Activated CD8-positive, alpha-beta T cell treated with anti-CD3 and anti-CD28 coated beads for 36 hours (primary cell): Measurements from ENCODE around the gene AK6. TPM values are rescaled to one million over a fixed set of nuclear protein-coding genes. Genes with fewer than 3 reads are reported as not detected.
"Not testable (repeated sequence)": the region's sequence is repeated elsewhere in the genome, so short reads cannot be mapped to it uniquely, and the experiment has no call there.

Experiments
- ATAC-seq: fragments of 200-7000 bp; cut with Tn5 transposase; one replicate; pipeline ENCODE4 v1.10.0; 2021; ENCODE audit warnings: mild to moderate bottlenecking, moderate library complexity
- CTCF ChIA-PET: fragments of 350-600 bp; sonication (Branson Sonifier 250); formaldehyde crosslinking; loops from one replicate; lab custom pipeline; 2021; ENCODE audit warnings: antibody characterized with exemption; lab: Charles Lee
- POLR2A ChIA-PET: fragments of 350-600 bp; sonication (Branson Sonifier 250); formaldehyde crosslinking; loops from one replicate; lab custom pipeline; 2021; ENCODE audit warnings: antibody characterized with exemption; lab: Charles Lee
- DNase-seq: peaks from one replicate; pipeline ENCODE4 v3.0.0-alpha.2; 2020
- H3K27ac Mint-ChIP-seq: one replicate; pipeline ENCODE4 v1.8.0; 2021; ENCODE audit warnings: mild to moderate bottlenecking, mixed read lengths
- H3K27me3 Mint-ChIP-seq: one replicate; pipeline ENCODE4 v1.8.0; 2021; ENCODE audit warnings: mixed read lengths
- H3K36me3 Mint-ChIP-seq: one replicate; pipeline ENCODE4 v1.8.0; 2021; ENCODE audit warnings: low read depth, mixed read lengths
- H3K4me1 Mint-ChIP-seq: one replicate; pipeline ENCODE4 v1.8.0; 2021; ENCODE audit warnings: low read depth, mixed read lengths
- H3K4me3 Mint-ChIP-seq: one replicate; pipeline ENCODE4 v1.8.0; 2021; ENCODE audit warnings: mild to moderate bottlenecking, moderate library complexity, mixed read lengths
- H3K9me3 Mint-ChIP-seq: one replicate; pipeline ENCODE4 v1.8.0; 2021; ENCODE audit warnings: mixed read lengths
- intact Hi-C: fragments of 100-400 bp; cut with micrococcal nuclease; formaldehyde crosslinking; loops from one replicate; pipeline ENCODE4 v1.10.0; 2022
- total RNA-seq, 2 experiments: library from RNA; stranded (reverse); gene quantifications; one replicate each; pipeline ENCODE4 v1.2.3, GENCODE V29; 2021
- TF ChIP-seq, protein P1 (sequence below): fragments of 200-600 bp; IDR thresholded peaks from one replicate; pipeline ENCODE4 v1.8.0; 2022; ENCODE audit warnings: antibody characterized with exemption, mild to moderate bottlenecking

Gene AK6
- total RNA-seq, 2 experiments from 2014 or later, result 95.7 to 107 TPM

DNA sequence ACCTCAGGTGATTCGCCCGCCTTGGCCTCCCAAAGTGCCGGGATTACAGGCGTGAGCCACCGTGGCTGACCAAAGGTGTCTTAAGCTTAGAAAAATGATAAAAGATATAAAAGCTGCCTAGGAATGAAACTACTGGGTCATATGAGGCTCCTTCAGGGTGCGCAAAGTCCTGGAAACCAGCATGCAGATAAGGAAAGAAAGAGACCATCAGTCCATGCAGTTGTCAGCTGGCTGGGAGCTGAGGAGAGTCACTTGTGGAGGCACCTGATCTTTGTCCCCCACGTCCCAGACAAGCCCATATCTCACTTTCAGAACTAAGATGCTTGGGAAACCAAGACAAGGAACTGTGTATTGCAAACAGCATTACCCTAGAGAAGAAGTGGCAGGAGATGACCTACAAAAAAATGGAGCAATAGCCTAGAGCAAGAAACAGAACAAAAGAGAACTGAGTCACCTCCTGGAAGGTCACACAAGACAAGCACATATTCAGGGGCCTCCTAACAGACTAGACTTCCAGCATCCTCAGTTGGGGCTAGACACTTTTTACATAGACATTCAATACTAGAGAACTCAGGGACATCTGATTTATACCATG is 33.9 kb downstream of the AK6 start:
- TF ChIP-seq, protein P1, sequence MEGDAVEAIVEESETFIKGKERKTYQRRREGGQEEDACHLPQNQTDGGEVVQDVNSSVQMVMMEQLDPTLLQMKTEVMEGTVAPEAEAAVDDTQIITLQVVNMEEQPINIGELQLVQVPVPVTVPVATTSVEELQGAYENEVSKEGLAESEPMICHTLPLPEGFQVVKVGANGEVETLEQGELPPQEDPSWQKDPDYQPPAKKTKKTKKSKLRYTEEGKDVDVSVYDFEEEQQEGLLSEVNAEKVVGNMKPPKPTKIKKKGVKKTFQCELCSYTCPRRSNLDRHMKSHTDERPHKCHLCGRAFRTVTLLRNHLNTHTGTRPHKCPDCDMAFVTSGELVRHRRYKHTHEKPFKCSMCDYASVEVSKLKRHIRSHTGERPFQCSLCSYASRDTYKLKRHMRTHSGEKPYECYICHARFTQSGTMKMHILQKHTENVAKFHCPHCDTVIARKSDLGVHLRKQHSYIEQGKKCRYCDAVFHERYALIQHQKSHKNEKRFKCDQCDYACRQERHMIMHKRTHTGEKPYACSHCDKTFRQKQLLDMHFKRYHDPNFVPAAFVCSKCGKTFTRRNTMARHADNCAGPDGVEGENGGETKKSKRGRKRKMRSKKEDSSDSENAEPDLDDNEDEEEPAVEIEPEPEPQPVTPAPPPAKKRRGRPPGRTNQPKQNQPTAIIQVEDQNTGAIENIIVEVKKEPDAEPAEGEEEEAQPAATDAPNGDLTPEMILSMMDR, result no peak
- Mint-ChIP-seq H3K27me3 (no peaks in the 10 kb centered on the region), H3K4me1 (peaks cover 12% of the 10 kb centered on the region), H3K36me3 (peaks cover 4% of the 10 kb centered on the region), H3K9me3 (no peaks in the 10 kb centered on the region), H3K4me3 (no peak overlapping the region), H3K27ac (no peak overlapping the region)
- intact Hi-C loops, result loop anchor here (10.0 kb wide), 1 partner anchor 241 kb away; the partner anchor contains the start of gene SLC30A5
- ATAC-seq (no peak), DNase-seq (no peak)
- POLR2A ChIA-PET, result no interaction called here
- CTCF ChIA-PET, result interaction anchor here (1.0 to 3.3 kb wide), 11 partner anchors 13 to 292 kb away, joined by 3 to 16 read pairs (median 4); partner anchors contain the start of gene SLC30A5

DNA sequence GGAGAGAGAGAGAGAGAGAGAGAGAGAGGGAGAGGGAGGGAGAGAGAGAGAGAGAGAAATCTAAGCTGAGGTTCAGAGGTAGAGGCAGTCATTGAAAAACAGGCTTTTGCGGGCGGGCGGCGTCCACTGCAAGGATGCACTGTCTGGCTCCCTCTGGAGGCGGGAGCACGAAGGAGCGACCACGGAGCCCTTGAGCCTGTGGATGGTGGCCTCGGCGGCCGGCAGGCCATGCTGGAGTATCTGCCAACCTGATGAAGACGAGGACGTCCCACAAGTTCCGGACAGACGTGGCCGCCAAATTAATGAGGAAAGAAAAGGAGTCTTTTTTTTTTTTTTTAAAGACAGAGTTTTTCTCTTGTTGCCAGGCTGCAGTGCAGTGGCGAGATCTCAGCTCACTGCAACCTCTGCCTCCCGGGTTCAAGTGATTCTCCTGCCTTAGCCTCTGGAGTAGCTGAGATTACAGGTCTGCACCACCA is 34.5 kb downstream of the AK6 start:
- peak; percentile 90 for DNase-seq
- POLR2A ChIA-PET, result interaction anchor here (0.7 kb wide), 1 partner anchor 241 kb away, joined by 3 read pairs; the partner anchor contains the start of gene SLC30A5
- peak; percentile 85 for ATAC-seq
- no peaks in the 10 kb centered on the region for H3K9me3 Mint-ChIP-seq
- peaks cover 12% of the 10 kb centered on the region for H3K4me1 Mint-ChIP-seq
- TF ChIP-seq, protein P1, result peak; percentile 71
- H3K27ac Mint-ChIP-seq, result peak overlapping the region; percentile 22
- no peaks in the 10 kb centered on the region for H3K27me3 Mint-ChIP-seq
- peaks cover 4% of the 10 kb centered on the region for H3K36me3 Mint-ChIP-seq
- intact Hi-C loops, result loop anchor here (5.0 to 10.0 kb wide), 2 partner anchors 240 to 293 kb away; partner anchors contain the start of gene SLC30A5
- CTCF ChIA-PET, result interaction anchor here (0.6 to 3.3 kb wide), 18 partner anchors 9 to 292 kb away, joined by 3 to 16 read pairs (median 4); partner anchors contain the start of genes RAD17 and SLC30A5
- H3K4me3 Mint-ChIP-seq, result no peak overlapping the region

DNA sequence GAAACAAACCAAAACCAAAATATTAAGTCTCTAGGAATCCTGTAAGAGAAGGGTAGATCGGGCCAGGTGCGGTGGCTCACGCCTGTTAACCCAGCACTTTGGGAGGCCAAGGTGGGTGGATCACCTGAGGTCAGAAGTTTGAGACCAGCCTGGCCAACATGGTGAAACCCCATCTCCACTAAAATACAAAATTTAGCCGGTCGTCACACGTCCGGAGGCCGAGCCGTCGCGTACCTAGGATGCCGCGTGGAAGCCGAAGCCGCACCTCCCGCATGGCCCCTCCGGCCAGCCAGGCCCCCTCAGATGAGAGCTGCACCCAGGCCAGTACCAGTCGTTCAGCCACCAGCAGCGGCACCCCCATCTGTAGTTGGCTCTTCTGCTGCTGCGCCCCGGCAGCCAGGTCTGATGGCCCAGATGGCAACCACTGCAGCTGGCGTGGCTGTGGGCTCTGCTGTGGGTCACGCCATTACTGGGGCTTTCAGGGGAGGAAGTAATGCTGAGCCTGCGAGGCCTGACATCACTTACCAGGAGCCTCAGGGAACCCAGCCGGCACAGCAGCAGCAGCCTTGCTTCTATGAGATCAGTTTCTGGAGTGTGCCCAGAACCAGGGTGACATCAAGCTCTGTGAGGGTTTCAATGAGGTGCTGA is 35.5 kb downstream of the AK6 start:
- H3K9me3 Mint-ChIP-seq, POLR2A ChIA-PET, H3K27ac Mint-ChIP-seq, ATAC-seq, H3K36me3 Mint-ChIP-seq, H3K4me3 Mint-ChIP-seq, H3K27me3 Mint-ChIP-seq: not testable (repeated sequence)
- peaks cover 12% of the 10 kb centered on the region for H3K4me1 Mint-ChIP-seq
- intact Hi-C loops, result loop anchor here (5.0 to 10.0 kb wide), 2 partner anchors 239 to 291 kb away; partner anchors contain the start of gene SLC30A5
- CTCF ChIA-PET, result interaction anchor here (0.8 to 3.3 kb wide), 14 partner anchors 8 to 291 kb away, joined by 3 to 16 read pairs (median 4); partner anchors contain the start of genes CENPH, RAD17 and SLC30A5
- DNase-seq, result peak; percentile 7

DNA sequence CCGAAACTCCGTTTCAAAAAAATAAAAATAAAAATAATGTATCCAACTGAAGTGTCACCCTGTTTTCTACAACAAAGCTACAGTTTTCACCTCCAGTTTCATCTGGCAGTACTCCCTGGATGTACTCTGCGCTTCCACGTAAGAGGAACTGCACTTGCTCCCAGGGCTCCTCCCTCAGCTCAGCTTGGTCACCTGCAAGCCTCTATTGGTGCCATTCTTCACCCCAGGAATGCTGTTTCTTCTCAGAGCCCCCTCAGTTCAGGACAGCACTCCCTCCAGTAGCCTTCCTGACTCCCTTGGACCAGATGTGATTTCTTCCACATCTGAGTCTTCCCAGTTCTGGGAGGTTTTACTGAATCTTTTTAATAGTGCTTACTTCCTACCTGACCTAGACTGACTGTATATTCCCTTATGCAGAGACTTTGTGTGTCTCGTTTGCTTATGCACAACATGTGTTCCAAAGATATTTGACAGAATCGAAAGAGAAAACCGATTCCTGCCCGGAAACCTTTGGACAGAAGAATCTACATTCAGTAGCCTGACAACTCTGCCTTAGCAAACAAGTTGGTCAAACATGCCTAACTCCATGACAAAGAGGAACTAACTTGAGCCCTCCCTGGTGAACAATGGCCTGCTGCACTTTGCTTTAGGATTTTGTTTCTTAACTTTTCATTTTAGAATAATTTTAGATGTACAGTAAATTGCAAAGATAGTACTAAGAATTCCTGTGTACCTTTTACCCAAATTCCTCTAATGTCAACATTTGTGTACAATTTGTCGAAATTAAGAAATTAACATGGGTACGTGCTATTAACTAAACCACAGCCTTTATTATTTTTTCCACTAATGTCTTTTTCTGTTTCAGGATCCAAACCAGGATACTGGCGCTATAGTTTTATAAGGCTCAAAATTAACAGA is 37.5 kb downstream of the AK6 start:
- intact Hi-C loops, result loop anchor here (5.0 to 10.0 kb wide), 2 partner anchors 237 to 289 kb away; partner anchors contain the start of gene SLC30A5
- POLR2A ChIA-PET, result interaction anchor here (1.4 kb wide), 1 partner anchor 11 kb away, joined by 6 read pairs; no protein-coding TSS in a partner anchor
- TF ChIP-seq, protein P1, result no peak
- Mint-ChIP-seq H3K9me3 (no peaks in the 10 kb centered on the region), H3K4me1 (peaks cover 12% of the 10 kb centered on the region), H3K27ac (peak overlapping the region; percentile 96), H3K27me3 (no peaks in the 10 kb centered on the region), H3K4me3 (peak overlapping the region; percentile 76), H3K36me3 (peaks cover 4% of the 10 kb centered on the region)
- no peak for ATAC-seq
- DNase-seq, result no peak
- CTCF ChIA-PET, result interaction anchor here (1.0 to 1.4 kb wide), 5 partner anchors 40 to 289 kb away, joined by 3 to 4 read pairs (median 4); partner anchors contain the start of genes CENPH and SLC30A5
